DOHH2 (cell line): ENCODE measurements around the gene SPOCD1.

Source experiments
- H3F3A ChIP-seq: fragments of 200-600 bp; sonication (generic), shearing (Covaris generic); 2 replicates; pipeline ENCODE4 v1.6.0; 2016; ENCODE audit warnings: antibody characterized with exemption, mild to moderate bottlenecking; ENCODE audit not compliant: control insufficient read depth, insufficient read depth
- H3K27ac ChIP-seq: fragments of 200-600 bp; sonication (generic); 2 replicates; pipeline ENCODE4 v1.5.1; 2014; ENCODE audit warnings: low read depth, mild to moderate bottlenecking, low read length, moderate library complexity
- H3K27me3 ChIP-seq: fragments of 200-600 bp; sonication (generic); 2 replicates; pipeline ENCODE4 v1.6.1; 2014; ENCODE audit warnings: mild to moderate bottlenecking, low read length, mixed read lengths; ENCODE audit not compliant: control insufficient read depth
- H3K36me3 ChIP-seq: fragments of 200-600 bp; sonication (generic); 2 replicates; pipeline ENCODE4 v1.6.1; 2014; ENCODE audit warnings: mild to moderate bottlenecking, low read length, moderate library complexity, mixed read lengths; ENCODE audit not compliant: control insufficient read depth
- H3K4me1 ChIP-seq: fragments of 200-600 bp; sonication (generic); 2 replicates; pipeline ENCODE4 v1.6.1; 2014; ENCODE audit warnings: mild to moderate bottlenecking, low read length, mixed read lengths; ENCODE audit not compliant: control insufficient read depth
- H3K4me2 ChIP-seq: fragments of 200-600 bp; sonication (generic); 2 replicates; pipeline ENCODE4 v1.6.0; 2014; ENCODE audit warnings: mild to moderate bottlenecking, low read length, moderate library complexity
- H3K4me3 ChIP-seq: fragments of 200-600 bp; sonication (generic); 2 replicates; pipeline ENCODE4 v1.5.1; 2014; ENCODE audit warnings: mild to moderate bottlenecking, low read length, mixed read lengths
- H3K79me2 ChIP-seq: fragments of 200-600 bp; sonication (generic); 2 replicates; pipeline ENCODE4 v1.6.1; 2014; ENCODE audit warnings: mild to moderate bottlenecking, low read length, mixed read lengths; ENCODE audit not compliant: control insufficient read depth
- H3K9me2 ChIP-seq: fragments of 200-600 bp; sonication (generic); replicated peaks from 2 replicates; pipeline ENCODE4 v1.6.1; 2014; ENCODE audit warnings: mild to moderate bottlenecking, low read length, mixed read lengths; ENCODE audit not compliant: control insufficient read depth
- H3K9me3 ChIP-seq: fragments of 200-600 bp; sonication (generic); 2 replicates; pipeline ENCODE4 v1.6.1; 2014; ENCODE audit warnings: antibody characterized with exemption, low read length, mixed read lengths; ENCODE audit not compliant: control insufficient read depth, insufficient read depth
- H4K20me1 ChIP-seq: fragments of 200-600 bp; sonication (generic); 2 replicates; pipeline ENCODE4 v1.6.0; 2014; ENCODE audit warnings: low read depth, mild to moderate bottlenecking, antibody characterized with exemption, low read length, moderate library complexity; ENCODE audit not compliant: control insufficient read depth, insufficient read depth
- EZH2phosphoT487 ChIP-seq: fragments of 200-600 bp; sonication (generic); IDR thresholded peaks from 2 replicates; pipeline ENCODE4 v1.6.1; 2017; ENCODE audit warnings: borderline replicate concordance, mild to moderate bottlenecking, antibody characterized with exemption, low read length, moderate library complexity, mixed read lengths
- TF ChIP-seq, protein P1 (sequence below): fragments of 200-600 bp; sonication (generic); IDR thresholded peaks from one replicate; pipeline ENCODE4 v1.5.1; 2014; ENCODE audit warnings: antibody characterized with exemption, mild to moderate bottlenecking, low read depth, low read length; ENCODE audit not compliant: poor library complexity, severe bottlenecking

Gene SPOCD1

DNA sequence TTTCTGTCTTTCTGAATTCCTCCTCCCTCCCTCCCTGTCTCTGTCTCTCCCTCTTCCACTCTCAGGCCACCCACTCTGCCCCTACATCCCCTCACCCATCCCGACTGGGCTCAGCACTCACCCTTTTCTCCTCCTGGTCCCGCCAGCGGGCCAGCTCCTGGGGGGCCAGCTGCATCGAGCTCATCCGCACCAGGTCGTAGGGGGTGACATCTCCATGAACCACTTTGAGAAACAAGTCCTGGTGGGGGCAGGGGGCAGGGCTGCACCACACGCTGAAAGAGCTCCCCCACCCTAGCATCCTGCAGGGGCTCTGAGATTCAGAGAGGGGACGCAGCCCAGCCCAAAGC is 17.8 kb downstream of the SPOCD1 start:
- no peaks in the 10 kb centered on the region for H3F3A ChIP-seq
- H3K9me3 ChIP-seq = no peaks in the 10 kb centered on the region
- no peaks in the 10 kb centered on the region for H4K20me1 ChIP-seq
- no peak overlapping the region for H3K27ac ChIP-seq
- TF ChIP-seq, protein P1, sequence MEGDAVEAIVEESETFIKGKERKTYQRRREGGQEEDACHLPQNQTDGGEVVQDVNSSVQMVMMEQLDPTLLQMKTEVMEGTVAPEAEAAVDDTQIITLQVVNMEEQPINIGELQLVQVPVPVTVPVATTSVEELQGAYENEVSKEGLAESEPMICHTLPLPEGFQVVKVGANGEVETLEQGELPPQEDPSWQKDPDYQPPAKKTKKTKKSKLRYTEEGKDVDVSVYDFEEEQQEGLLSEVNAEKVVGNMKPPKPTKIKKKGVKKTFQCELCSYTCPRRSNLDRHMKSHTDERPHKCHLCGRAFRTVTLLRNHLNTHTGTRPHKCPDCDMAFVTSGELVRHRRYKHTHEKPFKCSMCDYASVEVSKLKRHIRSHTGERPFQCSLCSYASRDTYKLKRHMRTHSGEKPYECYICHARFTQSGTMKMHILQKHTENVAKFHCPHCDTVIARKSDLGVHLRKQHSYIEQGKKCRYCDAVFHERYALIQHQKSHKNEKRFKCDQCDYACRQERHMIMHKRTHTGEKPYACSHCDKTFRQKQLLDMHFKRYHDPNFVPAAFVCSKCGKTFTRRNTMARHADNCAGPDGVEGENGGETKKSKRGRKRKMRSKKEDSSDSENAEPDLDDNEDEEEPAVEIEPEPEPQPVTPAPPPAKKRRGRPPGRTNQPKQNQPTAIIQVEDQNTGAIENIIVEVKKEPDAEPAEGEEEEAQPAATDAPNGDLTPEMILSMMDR = no peak
- TF ChIP-seq EZH2phosphoT487 = no peak
- no peak overlapping the region for H3K4me2 ChIP-seq
- peaks cover 31% of the 10 kb centered on the region for H3K27me3 ChIP-seq
- no peaks in the 10 kb centered on the region for H3K9me2 ChIP-seq
- H3K79me2 ChIP-seq = no peaks in the 10 kb centered on the region
- H3K4me3 ChIP-seq = no peak overlapping the region
- H3K36me3 ChIP-seq = no peaks in the 10 kb centered on the region
- peaks cover 28% of the 10 kb centered on the region for H3K4me1 ChIP-seq

DNA sequence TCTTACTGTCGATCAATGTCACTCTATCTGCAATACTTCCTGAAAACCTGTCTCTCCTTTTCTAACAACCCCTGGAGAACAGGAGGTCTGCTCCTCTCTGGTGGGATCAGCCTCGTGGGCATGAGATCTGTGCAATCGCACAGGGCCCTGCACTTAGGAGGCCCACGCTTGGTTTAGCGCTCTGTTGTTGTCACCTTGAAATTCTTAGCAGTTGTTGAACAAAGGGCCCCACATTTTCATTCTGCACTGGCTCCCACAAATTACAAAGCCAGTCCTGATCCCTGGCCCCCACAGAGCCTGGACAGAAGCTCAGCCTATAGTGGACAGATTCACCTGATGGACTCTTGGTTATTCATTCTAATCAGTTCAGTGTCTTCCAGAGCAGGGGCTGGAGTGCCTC is 18.6 kb downstream of the SPOCD1 start:
- H3K4me2 ChIP-seq = no peak overlapping the region

DNA sequence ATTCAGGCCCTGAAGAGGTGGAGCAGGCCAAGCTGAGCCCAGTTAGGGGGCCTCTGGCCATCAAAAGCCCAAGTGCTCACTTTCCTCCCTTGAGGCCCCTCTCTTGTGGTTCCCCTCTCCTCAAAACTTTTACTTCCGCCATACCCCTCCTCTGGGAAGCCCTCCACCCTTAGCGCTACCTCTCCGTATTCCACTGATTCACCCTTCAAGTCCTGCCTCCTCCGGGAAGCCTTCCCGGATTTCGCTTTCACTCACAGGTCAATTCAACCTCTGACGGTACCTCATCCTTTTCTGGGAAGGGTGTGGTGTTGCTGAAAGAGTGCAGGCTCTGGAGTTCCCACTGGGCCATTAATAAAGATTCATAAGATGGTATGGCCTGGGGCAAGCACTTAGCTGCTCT is 19.1 kb downstream of the SPOCD1 start:
- Histone ChIP-seq H3K4me2 (no peak overlapping the region), H3K79me2 (no peaks in the 10 kb centered on the region), H3F3A (no peaks in the 10 kb centered on the region), H3K27ac (no peak overlapping the region), H3K9me2 (no peaks in the 10 kb centered on the region), H3K9me3 (no peaks in the 10 kb centered on the region), H3K4me3 (no peak overlapping the region), H3K4me1 (peaks cover 15% of the 10 kb centered on the region), H4K20me1 (no peaks in the 10 kb centered on the region), H3K36me3 (no peaks in the 10 kb centered on the region), H3K27me3 (peaks cover 41% of the 10 kb centered on the region)
- TF ChIP-seq EZH2phosphoT487 = no peak
- TF ChIP-seq, protein P1 = no peak

More for the DNA sequence above, 18.6 kb downstream of the SPOCD1 start:
- TF ChIP-seq EZH2phosphoT487 = no peak
- TF ChIP-seq, protein P1 = no peak
- Histone ChIP-seq H3K9me3 (no peaks in the 10 kb centered on the region), H3K27me3 (peaks cover 36% of the 10 kb centered on the region), H4K20me1 (no peaks in the 10 kb centered on the region), H3K4me3 (no peak overlapping the region), H3K4me1 (peaks cover 20% of the 10 kb centered on the region), H3K36me3 (no peaks in the 10 kb centered on the region), H3F3A (no peaks in the 10 kb centered on the region), H3K27ac (no peak overlapping the region), H3K9me2 (no peaks in the 10 kb centered on the region), H3K79me2 (no peaks in the 10 kb centered on the region)
